C4-2B (cell line): ENCODE measurements around the gene ARID3B.
A peak's percentile ranks its signal among the peaks of the same experiment; 100 is the strongest.

Experiments used
- H3K27ac ChIP-seq: fragments of 450-650 bp; 2 replicates; pipeline ENCODE4 v1.5.1; 2017
- CTCF ChIP-seq: fragments of 450-650 bp; conservative IDR thresholded peaks from 2 replicates; pipeline ENCODE4 v1.5.1; 2017; ENCODE audit warnings: mild to moderate bottlenecking
- ZFX ChIP-seq: fragments of 450-650 bp; IDR thresholded peaks from 2 replicates; pipeline ENCODE4 v1.6.1; 2017

The ARID3B gene

GRCh38 chr15:74595271-74595670 lies 54.3 kb downstream of the ARID3B start:
- H3K27ac ChIP-seq: peak overlapping the region; percentile 0
- TF ChIP-seq CTCF (no peak), ZFX (no peak)

GRCh38 chr15:74596736-74597135 lies 55.7 kb downstream of the ARID3B start:
- H3K27ac ChIP-seq: 0 out of 2 replicates have a peak overlapping the region, but pooled peaks have one; percentile 95

GRCh38 chr15:74597146-74597705 lies 56.2 kb downstream of the ARID3B start:
- H3K27ac ChIP-seq: peak overlapping the region; percentile 95

- TF ChIP-seq CTCF: no peak
- no peak for TF ChIP-seq ZFX
- H3K27ac ChIP-seq: peak overlapping the region; percentile 95
Observed at GRCh38 chr15:74598126-74598842, 57.3 kb downstream of the ARID3B start.

GRCh38 chr15:74599156-74599555 lies 58.1 kb downstream of the ARID3B start:
- H3K27ac ChIP-seq: peak overlapping the region; percentile 95
- TF ChIP-seq CTCF (no peak), ZFX (no peak)

- TF ChIP-seq ZFX (no peak), CTCF (no peak)
- no peak overlapping the region for H3K27ac ChIP-seq
Observed at GRCh38 chr15:74603026-74603788, 62.2 kb downstream of the ARID3B start.

GRCh38 chr15:74603789-74604705 lies 63.0 kb downstream of the ARID3B start:
- no peak overlapping the region for H3K27ac ChIP-seq
- TF ChIP-seq CTCF (no peak), ZFX (no peak)
